A549 (cell line): Measurements from ENCODE around the gene ANTKMT. TPM values are rescaled to one million over a fixed set of nuclear protein-coding genes. Genes with fewer than 3 reads are reported as not detected.
"Not testable (repeated sequence)": the region's sequence is repeated elsewhere in the genome, so short reads cannot be mapped to it uniquely, and the experiment has no call there.

Experiments used
- ATAC-seq, 2 experiments: fragments of 200-7000 bp in 1 of 2; fragments of >200 bp in 1 of 2; cut with Nextera tagmentation in 1 of 2; cut with Tn5 transposase in 1 of 2; 3 replicates each; pipeline versions ENCODE4 v1.8.0 to v1.9.1; 2018 to 2020; ENCODE audit warnings: mild to moderate bottlenecking in 1 of 2, moderate library complexity in 1 of 2
- CTCF ChIA-PET: fragments of 300-600 bp; sonication (Branson Sonifier 250); formaldehyde crosslinking; extraction: SDS; loops from one replicate; lab custom pipeline; 2021; ENCODE audit warnings: antibody characterized with exemption, inconsistent platforms; lab: Yijun Ruan, JAX
- POLR2A ChIA-PET: fragments of 350-600 bp; formaldehyde crosslinking; extraction: SDS; loops from one replicate; lab custom pipeline; 2021; ENCODE audit warnings: antibody characterized with exemption, inconsistent platforms; lab: Yijun Ruan, JAX
- DNase-seq, 2 experiments: peaks; one replicate each; pipeline versions ENCODE4 v3.0.0 to v3.0.0-alpha.2; 2011 to 2016; ENCODE audit warnings: low read depth in 1 of 2, low spot score in 1 of 2
- FAIRE-seq: peaks from 2 replicates; lab custom pipeline; 2011; peaks lifted over from hg19 to GRCh38; lab: Jason Lieb, UNC
- H3K27ac ChIP-seq, 2 experiments: fragments of >200 bp; sonication (Bioruptor Twin); formaldehyde crosslinking; 3 replicates each; pipeline ENCODE4 v1.5.1; 2016 to 2017
- H3K4me1 ChIP-seq: fragments of >200 bp; sonication (Bioruptor Twin); formaldehyde crosslinking; 3 replicates; pipeline ENCODE4 v1.6.1; 2016
- H3K4me2 ChIP-seq: fragments of >200 bp; sonication (Bioruptor Twin); formaldehyde crosslinking; 3 replicates; pipeline ENCODE4 v1.6.1; 2016
- H3K4me3 ChIP-seq: fragments of >200 bp; sonication (Bioruptor Twin); formaldehyde crosslinking; 3 replicates; pipeline ENCODE4 v1.5.1; 2016
- H3K9me3 ChIP-seq: fragments of >200 bp; sonication (Bioruptor Twin); formaldehyde crosslinking; 3 replicates; pipeline ENCODE4 v1.6.1; 2016
- CBX2 ChIP-seq: fragments of 200-600 bp; sonication (generic); IDR thresholded peaks from 2 replicates; pipeline ENCODE4 v1.6.1; 2016; ENCODE audit warnings: low read depth, mild to moderate bottlenecking, borderline replicate concordance
- CEBPB ChIP-seq, 2 experiments: fragments of >200 bp in 1 of 2; sonication (Bioruptor Twin) in 1 of 2; formaldehyde crosslinking in 1 of 2; IDR thresholded peaks; 2 replicates each; pipeline ENCODE4 v1.6.1; 2012 to 2016
- CHD2 ChIP-seq: fragments of 150-350 bp; IDR thresholded peaks from 2 replicates; pipeline ENCODE4 v1.6.1; 2014; ENCODE audit warnings: low read length; ENCODE audit not compliant: partially characterized antibody
- EHF ChIP-seq: fragments of 250-450 bp; sonication (Bioruptor Pico); IDR thresholded peaks from 2 replicates; pipeline ENCODE4 v1.5.0; 2020; ENCODE audit warnings: mild to moderate bottlenecking
- FOSL2 ChIP-seq, 2 experiments: fragments of 450-650 bp in 1 of 2; fragments of >200 bp in 1 of 2; sonication (Bioruptor Twin) in 1 of 2; formaldehyde crosslinking; IDR thresholded peaks; 2 replicates each; pipeline versions ENCODE4 v1.5.0 to v1.6.1; 2016 to 2020; ENCODE audit warnings: mild to moderate bottlenecking in 1 of 2, moderate library complexity in 1 of 2
- HDAC2 ChIP-seq: fragments of 200-600 bp; sonication (generic); IDR thresholded peaks from 2 replicates; pipeline ENCODE4 v1.6.1; 2016
- HOXA7 ChIP-seq: fragments of 250-450 bp; sonication (Bioruptor Pico); IDR thresholded peaks from 2 replicates; pipeline ENCODE4 v1.5.0; 2020; ENCODE audit warnings: mild to moderate bottlenecking, moderate library complexity
- HOXB5 ChIP-seq: fragments of 250-450 bp; sonication (Bioruptor Pico); IDR thresholded peaks from 2 replicates; pipeline ENCODE4 v1.5.0; 2020; ENCODE audit warnings: mild to moderate bottlenecking, moderate library complexity
- JUNB ChIP-seq: fragments of >200 bp; sonication (Bioruptor Twin); formaldehyde crosslinking; IDR thresholded peaks from 2 replicates; pipeline ENCODE4 v1.6.1; 2016
- KDM5A ChIP-seq: fragments of 200-600 bp; sonication (generic); IDR thresholded peaks from 2 replicates; pipeline ENCODE4 v1.6.1; 2016; ENCODE audit warnings: antibody characterized with exemption, mild to moderate bottlenecking
- MAFK ChIP-seq: fragments of 450-650 bp; IDR thresholded peaks from 2 replicates; pipeline ENCODE4 v1.6.1; 2014; ENCODE audit not compliant: partially characterized antibody
- MAZ ChIP-seq: fragments of 150-350 bp; IDR thresholded peaks from 2 replicates; pipeline ENCODE4 v1.6.1; 2014; ENCODE audit warnings: antibody characterized with exemption, low read depth, low read length, borderline replicate concordance
- NPAS2 ChIP-seq: fragments of 250-450 bp; sonication (Bioruptor Pico); IDR thresholded peaks from 2 replicates; pipeline ENCODE4 v1.8.0; 2022; ENCODE audit warnings: mild to moderate bottlenecking, moderate library complexity, borderline replicate concordance
- NR3C1 ChIP-seq: fragments of >200 bp; sonication (Bioruptor Twin); formaldehyde crosslinking; IDR thresholded peaks from 3 replicates; pipeline ENCODE4 v1.6.1; 2017
- POLR2A ChIP-seq: IDR thresholded peaks from 2 replicates; pipeline ENCODE4 v1.6.1; 2012; ENCODE audit warnings: mild to moderate bottlenecking, low read length
- POLR2AphosphoS2 ChIP-seq: conservative IDR thresholded peaks from 2 replicates; pipeline ENCODE4 v1.6.1; 2012; ENCODE audit warnings: low read length, improper control_type of control experiment, inconsistent platforms
- RAD21 ChIP-seq, 2 experiments: fragments of >200 bp in 1 of 2; sonication (Bioruptor Twin) in 1 of 2; formaldehyde crosslinking in 1 of 2; IDR thresholded peaks in 1 of 2; conservative IDR thresholded peaks in 1 of 2; 2 replicates in 1 of 2; 3 replicates in 1 of 2; pipeline ENCODE4 v1.6.1; 2012 to 2018; ENCODE audit warnings: inconsistent platforms in 1 of 2
- TP53 ChIP-seq: fragments of 250-450 bp; sonication (Bioruptor Pico); IDR thresholded peaks from 2 replicates; pipeline ENCODE4 v1.5.0; 2021; ENCODE audit warnings: mild to moderate bottlenecking, moderate library complexity
- ZC3H11A ChIP-seq: fragments of 450-650 bp; IDR thresholded peaks from 2 replicates; pipeline ENCODE4 v1.6.1; 2014; ENCODE audit warnings: antibody characterized with exemption, mild to moderate bottlenecking
- ZFP36 ChIP-seq: fragments of 450-650 bp; IDR thresholded peaks from 2 replicates; pipeline ENCODE4 v1.6.1; 2014; ENCODE audit warnings: borderline replicate concordance; ENCODE audit not compliant: partially characterized antibody
- WGBS: methylation state at CpG from one replicate; pipeline ENCODE4 v1.1.6; 2017; ENCODE audit errors: missing lambda C conversion rate; 5-methylcytosine and 5-hydroxymethylcytosine counted together
- polyA plus RNA-seq, 4 experiments: library from polyadenylated mRNA; depleted of rRNA in 3 of 4; stranded (reverse); fragments of >200 nt; fragmentation: RNase III in 1 of 4; extraction: RNeasy Plus Mini Kit Qiagen cat#74134 plus additional on column Dnase treatment in 1 of 4; gene quantifications; 2 replicates in 3 of 4; 3 replicates in 1 of 4; pipeline ENCODE4 v1.2.3, GENCODE V29; 2011 to 2017
- TF ChIP-seq, protein P1 (sequence below): fragments of >200 bp; sonication (Bioruptor Twin); formaldehyde crosslinking; IDR thresholded peaks from 3 replicates; pipeline ENCODE4 v1.5.1; 2016
- TF ChIP-seq, protein P2 (sequence below): fragments of 200-600 bp; sonication (generic); IDR thresholded peaks from 2 replicates; pipeline ENCODE4 v1.6.1; 2016; ENCODE audit warnings: antibody characterized with exemption, mild to moderate bottlenecking, moderate library complexity
- TF ChIP-seq, protein P3 (sequence below): fragments of >200 bp; sonication (Bioruptor Twin); formaldehyde crosslinking; IDR thresholded peaks from 2 replicates; pipeline ENCODE4 v1.6.1; 2016
- TF ChIP-seq, protein P4 (sequence below): fragments of 250-450 bp; sonication (Bioruptor Pico); IDR thresholded peaks from 2 replicates; pipeline ENCODE4 v1.5.0; 2020; ENCODE audit warnings: low read depth, mild to moderate bottlenecking, moderate library complexity

Gene ANTKMT
- polyA plus RNA-seq, 2 of the 4 experiments (the other 2 are of a cell fraction) = 11.9 to 55.8 TPM

DNA sequence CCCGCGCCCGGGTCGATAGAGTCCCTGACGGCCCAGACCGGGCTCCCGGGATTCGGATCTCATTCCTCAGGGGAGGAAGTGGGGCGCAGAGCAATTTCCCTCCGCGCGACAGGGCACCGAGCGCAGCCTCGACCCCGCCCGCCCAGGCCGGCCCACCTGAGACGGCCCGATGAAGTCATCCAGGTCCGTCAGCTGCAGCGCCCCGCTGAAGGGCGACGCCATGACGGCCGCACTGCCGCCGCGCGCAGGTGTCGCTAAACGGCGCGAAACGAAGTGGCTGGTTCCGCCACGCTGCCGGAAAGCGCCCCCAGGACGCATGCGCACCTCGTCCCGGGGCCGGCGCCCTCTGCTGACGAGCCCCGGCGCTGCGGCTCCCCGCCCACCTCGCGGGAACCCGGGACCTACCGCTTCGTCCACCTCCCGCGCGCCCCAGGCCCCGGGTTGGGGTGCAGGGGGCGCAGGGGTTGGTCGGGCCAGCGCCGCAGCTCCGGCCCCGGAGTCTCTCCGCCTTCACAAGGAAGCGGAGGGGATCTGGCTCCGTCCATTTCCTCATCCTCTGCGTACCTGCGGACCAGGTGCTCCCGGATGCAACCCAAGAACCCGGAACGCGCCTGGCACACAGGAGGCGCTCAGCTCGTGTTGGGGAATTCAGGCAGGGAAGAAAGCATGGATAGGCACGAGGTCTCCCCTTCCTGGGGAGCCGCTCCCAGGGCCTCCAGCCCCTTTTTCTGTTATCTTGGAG lies 20.0 kb downstream of the ANTKMT start, which contains the start of gene CIAO3 (continued):
- TF ChIP-seq FOSL2 (IDR thresholded peaks at IDR 0.05) = no peak
- TF ChIP-seq FOSL2 (CRISPR knock-in tag; IDR thresholded peaks at IDR 0.05) = peak; percentile 31; the same call in 1 of the 2 replicates
- TF ChIP-seq, protein P1, sequence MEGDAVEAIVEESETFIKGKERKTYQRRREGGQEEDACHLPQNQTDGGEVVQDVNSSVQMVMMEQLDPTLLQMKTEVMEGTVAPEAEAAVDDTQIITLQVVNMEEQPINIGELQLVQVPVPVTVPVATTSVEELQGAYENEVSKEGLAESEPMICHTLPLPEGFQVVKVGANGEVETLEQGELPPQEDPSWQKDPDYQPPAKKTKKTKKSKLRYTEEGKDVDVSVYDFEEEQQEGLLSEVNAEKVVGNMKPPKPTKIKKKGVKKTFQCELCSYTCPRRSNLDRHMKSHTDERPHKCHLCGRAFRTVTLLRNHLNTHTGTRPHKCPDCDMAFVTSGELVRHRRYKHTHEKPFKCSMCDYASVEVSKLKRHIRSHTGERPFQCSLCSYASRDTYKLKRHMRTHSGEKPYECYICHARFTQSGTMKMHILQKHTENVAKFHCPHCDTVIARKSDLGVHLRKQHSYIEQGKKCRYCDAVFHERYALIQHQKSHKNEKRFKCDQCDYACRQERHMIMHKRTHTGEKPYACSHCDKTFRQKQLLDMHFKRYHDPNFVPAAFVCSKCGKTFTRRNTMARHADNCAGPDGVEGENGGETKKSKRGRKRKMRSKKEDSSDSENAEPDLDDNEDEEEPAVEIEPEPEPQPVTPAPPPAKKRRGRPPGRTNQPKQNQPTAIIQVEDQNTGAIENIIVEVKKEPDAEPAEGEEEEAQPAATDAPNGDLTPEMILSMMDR = peak; percentile 93
- TF ChIP-seq CEBPB (IDR thresholded peaks at IDR 0.05) = no peak
- TF ChIP-seq RAD21 (conservative IDR thresholded peaks at IDR 0.05 in 1 of 2, IDR thresholded peaks at IDR 0.05 in 1 of 2) = peak in 1 of 2 experiments; percentile 42; a peak in 2 of 5 replicates
- no peak for TF ChIP-seq NPAS2 (CRISPR knock-in tag)
- TF ChIP-seq POLR2AphosphoS2 = no peak

DNA sequence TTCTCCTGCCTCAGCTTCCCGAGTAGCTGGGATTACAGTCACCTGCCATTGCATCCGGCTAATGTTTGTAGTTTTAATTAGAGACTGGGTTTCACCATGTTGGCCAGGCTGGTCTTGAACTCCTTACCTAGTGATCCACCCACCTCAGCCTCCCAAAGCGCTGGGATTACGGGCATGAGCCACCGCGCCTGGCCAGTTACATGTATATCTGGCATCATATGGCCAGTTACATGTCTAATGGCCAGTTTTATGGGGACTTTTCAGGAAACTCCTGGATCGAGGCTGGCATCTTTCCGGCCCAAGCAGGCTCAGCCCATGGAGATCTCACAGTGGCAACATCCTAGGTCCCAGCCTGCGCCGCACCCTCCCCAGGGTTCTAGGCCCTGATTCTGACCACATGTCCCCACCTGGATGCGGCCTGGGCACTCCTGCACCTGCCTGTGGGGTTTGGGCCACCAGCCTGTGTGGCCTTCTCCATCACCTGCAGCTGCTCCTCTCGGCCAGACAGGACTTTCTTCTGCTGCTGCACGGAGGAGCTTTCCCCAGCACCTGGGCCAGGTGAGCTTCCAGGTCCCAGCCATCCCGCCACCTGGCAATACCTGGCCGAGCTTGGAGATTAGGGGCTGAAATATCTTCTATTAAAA lies 21.2 kb downstream of the ANTKMT start:
- POLR2A ChIA-PET = interaction anchor here (1.1 kb wide), 1 partner anchor 10 kb away, joined by 4 read pairs; no protein-coding TSS in a partner anchor
- no peak overlapping the region for H3K4me2 ChIP-seq
- H3K27ac ChIP-seq = no peak overlapping the region
- DNase-seq (no peak), ATAC-seq (no peak), FAIRE-seq (no peak)
- peaks cover 6% of the 10 kb centered on the region; the same call in 2 of the 3 replicates for H3K4me1 ChIP-seq
- H3K4me3 ChIP-seq = no peak overlapping the region
- 90% methylated on average over 14 of the region's 15 CpGs for WGBS
- CTCF ChIA-PET = interaction anchor here (0.8 to 28.0 kb wide), 8 partner anchors 12 to 314 kb away, joined by 3 to 656 read pairs (median 12); partner anchors contain the start of genes ANTKMT, CCDC78, FBXL16 and HAGHL
- no peaks in the 10 kb centered on the region for H3K9me3 ChIP-seq
- TF ChIP-seq CBX2 (no peak), KDM5A (no peak), POLR2A (no peak), NR3C1 (no peak), MAFK (no peak), TP53 (CRISPR knock-in tag) (no peak), HOXA7 (no peak), CHD2 (no peak), MAZ (no peak), HOXB5 (no peak), RAD21 (conservative IDR thresholded peaks at IDR 0.05 in 1 of 2, IDR thresholded peaks at IDR 0.05 in 1 of 2) (no peak), EHF (CRISPR knock-in tag) (no peak), HDAC2 (no peak), ZFP36 (no peak), ZC3H11A (no peak), JUNB (no peak), NPAS2 (CRISPR knock-in tag) (no peak)
- TF ChIP-seq, protein P2, sequence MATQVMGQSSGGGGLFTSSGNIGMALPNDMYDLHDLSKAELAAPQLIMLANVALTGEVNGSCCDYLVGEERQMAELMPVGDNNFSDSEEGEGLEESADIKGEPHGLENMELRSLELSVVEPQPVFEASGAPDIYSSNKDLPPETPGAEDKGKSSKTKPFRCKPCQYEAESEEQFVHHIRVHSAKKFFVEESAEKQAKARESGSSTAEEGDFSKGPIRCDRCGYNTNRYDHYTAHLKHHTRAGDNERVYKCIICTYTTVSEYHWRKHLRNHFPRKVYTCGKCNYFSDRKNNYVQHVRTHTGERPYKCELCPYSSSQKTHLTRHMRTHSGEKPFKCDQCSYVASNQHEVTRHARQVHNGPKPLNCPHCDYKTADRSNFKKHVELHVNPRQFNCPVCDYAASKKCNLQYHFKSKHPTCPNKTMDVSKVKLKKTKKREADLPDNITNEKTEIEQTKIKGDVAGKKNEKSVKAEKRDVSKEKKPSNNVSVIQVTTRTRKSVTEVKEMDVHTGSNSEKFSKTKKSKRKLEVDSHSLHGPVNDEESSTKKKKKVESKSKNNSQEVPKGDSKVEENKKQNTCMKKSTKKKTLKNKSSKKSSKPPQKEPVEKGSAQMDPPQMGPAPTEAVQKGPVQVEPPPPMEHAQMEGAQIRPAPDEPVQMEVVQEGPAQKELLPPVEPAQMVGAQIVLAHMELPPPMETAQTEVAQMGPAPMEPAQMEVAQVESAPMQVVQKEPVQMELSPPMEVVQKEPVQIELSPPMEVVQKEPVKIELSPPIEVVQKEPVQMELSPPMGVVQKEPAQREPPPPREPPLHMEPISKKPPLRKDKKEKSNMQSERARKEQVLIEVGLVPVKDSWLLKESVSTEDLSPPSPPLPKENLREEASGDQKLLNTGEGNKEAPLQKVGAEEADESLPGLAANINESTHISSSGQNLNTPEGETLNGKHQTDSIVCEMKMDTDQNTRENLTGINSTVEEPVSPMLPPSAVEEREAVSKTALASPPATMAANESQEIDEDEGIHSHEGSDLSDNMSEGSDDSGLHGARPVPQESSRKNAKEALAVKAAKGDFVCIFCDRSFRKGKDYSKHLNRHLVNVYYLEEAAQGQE = no peak
- TF ChIP-seq, protein P3, sequence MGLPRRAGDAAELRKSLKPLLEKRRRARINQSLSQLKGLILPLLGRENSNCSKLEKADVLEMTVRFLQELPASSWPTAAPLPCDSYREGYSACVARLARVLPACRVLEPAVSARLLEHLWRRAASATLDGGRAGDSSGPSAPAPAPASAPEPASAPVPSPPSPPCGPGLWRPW = no peak
- TF ChIP-seq, protein P4, sequence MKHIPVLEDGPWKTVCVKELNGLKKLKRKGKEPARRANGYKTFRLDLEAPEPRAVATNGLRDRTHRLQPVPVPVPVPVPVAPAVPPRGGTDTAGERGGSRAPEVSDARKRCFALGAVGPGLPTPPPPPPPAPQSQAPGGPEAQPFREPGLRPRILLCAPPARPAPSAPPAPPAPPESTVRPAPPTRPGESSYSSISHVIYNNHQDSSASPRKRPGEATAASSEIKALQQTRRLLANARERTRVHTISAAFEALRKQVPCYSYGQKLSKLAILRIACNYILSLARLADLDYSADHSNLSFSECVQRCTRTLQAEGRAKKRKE (CRISPR knock-in tag) = no peak
- TF ChIP-seq, all 56 proteins: peak for 0

DNA sequence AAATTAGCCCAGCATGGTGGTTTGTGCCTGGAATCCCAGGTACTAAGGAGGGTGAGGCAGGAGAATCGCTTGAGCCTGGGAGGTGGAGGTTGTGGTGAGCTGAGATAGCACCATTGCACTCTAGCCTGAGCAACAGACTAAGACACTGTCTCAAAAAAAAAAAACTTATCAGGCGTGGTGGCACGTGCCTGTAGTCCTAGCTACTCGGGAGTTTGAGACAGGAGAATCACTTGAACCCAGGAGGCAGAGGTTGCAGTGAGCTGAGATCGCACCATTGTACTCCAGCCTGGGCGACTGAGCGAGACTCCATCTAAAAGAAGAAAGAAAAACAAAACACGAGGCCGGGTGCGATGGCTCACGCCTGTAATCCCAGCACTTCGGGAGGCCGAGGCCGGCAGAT lies 21.9 kb downstream of the ANTKMT start:
- ATAC-seq, H3K4me3 ChIP-seq, H3K27ac ChIP-seq, H3K4me2 ChIP-seq, POLR2A ChIA-PET, H3K4me1 ChIP-seq, DNase-seq, H3K9me3 ChIP-seq, FAIRE-seq: not testable (repeated sequence)
- WGBS = 71% methylated on average over 14 of the region's 14 CpGs
- CTCF ChIA-PET = interaction anchor here (4.7 to 28.0 kb wide), 3 partner anchors 13 to 40 kb away, joined by 46 to 656 read pairs (median 205); partner anchors contain the start of genes ANTKMT, CCDC78, FBXL16 and HAGHL
